Smooth muscle cell (in vitro differentiated cells): ENCODE results near the gene NKX2-2. TPM values are rescaled to one million over a fixed set of nuclear protein-coding genes. Genes with fewer than 3 reads are reported as not detected.

ENCODE experiments used
- DNase-seq: peaks from one replicate; lab custom pipeline; 2025; ENCODE audit not compliant: unreplicated experiment; lab: John Stamatoyannopoulos, UW
- H2AFZ ChIP-seq: fragments of 200-600 bp; sonication (generic); 2 replicates; pipeline ENCODE4 v1.6.0; 2016; ENCODE audit warnings: antibody characterized with exemption, low read depth, mild to moderate bottlenecking
- H3F3A ChIP-seq: fragments of 200-600 bp; sonication (generic); 2 replicates; pipeline ENCODE4 v1.6.0; 2017; ENCODE audit warnings: antibody characterized with exemption, low read depth
- H3K27ac ChIP-seq: fragments of 200-600 bp; sonication (generic); 2 replicates; pipeline ENCODE4 v1.5.1; 2016; ENCODE audit warnings: low read depth, mild to moderate bottlenecking
- H3K27me3 ChIP-seq: fragments of 200-600 bp; sonication (generic); 2 replicates; pipeline ENCODE4 v1.6.1; 2016; ENCODE audit warnings: low read depth, mild to moderate bottlenecking
- H3K36me3 ChIP-seq: fragments of 200-600 bp; sonication (generic); 2 replicates; pipeline ENCODE4 v1.5.1; 2016; ENCODE audit warnings: low read depth
- H3K4me1 ChIP-seq: fragments of 200-600 bp; sonication (generic); 2 replicates; pipeline ENCODE4 v1.5.1; 2016; ENCODE audit warnings: low read depth
- H3K4me2 ChIP-seq: fragments of 200-600 bp; sonication (generic); 2 replicates; pipeline ENCODE4 v1.6.0; 2016; ENCODE audit warnings: mild to moderate bottlenecking
- H3K4me3 ChIP-seq: fragments of 200-600 bp; sonication (generic); 2 replicates; pipeline ENCODE4 v1.5.1; 2016; ENCODE audit warnings: mild to moderate bottlenecking
- H3K79me2 ChIP-seq: fragments of 200-600 bp; sonication (generic); 2 replicates; pipeline ENCODE4 v1.6.0; 2016; ENCODE audit warnings: low read depth, mild to moderate bottlenecking
- H3K9ac ChIP-seq: fragments of 200-600 bp; sonication (generic); 2 replicates; pipeline ENCODE4 v1.6.0; 2016; ENCODE audit warnings: low read depth
- H3K9me3 ChIP-seq: fragments of 200-600 bp; sonication (generic); replicated peaks from 2 replicates; pipeline ENCODE4 v1.5.1; 2016; ENCODE audit warnings: low read depth
- H4K20me1 ChIP-seq: fragments of 200-600 bp; sonication (generic); 2 replicates; pipeline ENCODE4 v1.6.0; 2016; ENCODE audit warnings: low read depth
- CTCF ChIP-seq: fragments of 200-600 bp; sonication (generic); IDR thresholded peaks from 2 replicates; pipeline ENCODE4 v1.5.1; 2017; ENCODE audit warnings: borderline replicate concordance, mild to moderate bottlenecking, antibody characterized with exemption; ENCODE audit not compliant: insufficient read depth, poor library complexity, severe bottlenecking
- WGBS: methylation state at CpG from one replicate; pipeline ENCODE4 v1.1.7; 2016; ENCODE audit warnings: low lambda C conversion rate; 5-methylcytosine and 5-hydroxymethylcytosine counted together
- polyA plus RNA-seq: library from polyadenylated mRNA; unstranded; fragments of >200 nt; fragmentation: Nextera tagmentation; extraction: Ambion mirVana; gene quantifications from 2 replicates; pipeline ENCODE4 v1.2.1, GENCODE V29; 2016
- total RNA-seq: library from RNA; depleted of rRNA; stranded (reverse); fragments of >200 nt; gene quantifications from 2 replicates; pipeline ENCODE4 v1.2.3, GENCODE V29; 2014

Gene NKX2-2
- total RNA-seq (not detected in 2 replicates), polyA plus RNA-seq (not detected in 2 replicates)

- DNase-seq: no peak
- H3K27ac ChIP-seq: no peak within 1 kb of the TSS
- H3K27me3 ChIP-seq: peaks cover 100% of the 10 kb centered on the region
Measured at GRCh38 chr20:21513881-21514540, at the start of gene NKX2-2. Gene NKX2-2 (minus strand): TSS chr20:21514064. CDS start chr20:21513669, 395 bp downstream.

GRCh38 chr20:21562656-21563055, 48.8 kb upstream of the NKX2-2 start:
- Histone ChIP-seq H3K27me3 (peaks cover 7% of the 10 kb centered on the region), H3F3A (no peaks in the 10 kb centered on the region), H3K4me3 (no peak overlapping the region), H3K9me3 (no peaks in the 10 kb centered on the region), H3K36me3 (no peaks in the 10 kb centered on the region), H3K79me2 (no peaks in the 10 kb centered on the region), H3K4me2 (no peak overlapping the region), H2AFZ (no peak overlapping the region), H4K20me1 (no peaks in the 10 kb centered on the region), H3K9ac (no peak overlapping the region), H3K4me1 (no peaks in the 10 kb centered on the region), H3K27ac (no peak overlapping the region)
- TF ChIP-seq CTCF: no peak
- DNase-seq: no peak
- 87% methylated on average over 5 of the region's 5 CpGs for WGBS

More at GRCh38 chr20:21513881-21514540, at the start of gene NKX2-2:
- Histone ChIP-seq H3K4me1 (peaks cover 42% of the 10 kb centered on the region), H2AFZ (no peak within 1 kb of the TSS), H3F3A (no peaks in the 10 kb centered on the region), H3K9ac (no peak within 1 kb of the TSS), H3K4me3 (peak within 1 kb of the TSS; percentile 21), H3K79me2 (no peaks in the 10 kb centered on the region), H3K36me3 (no peaks in the 10 kb centered on the region), H4K20me1 (no peaks in the 10 kb centered on the region), H3K9me3 (no peaks in the 10 kb centered on the region), H3K4me2 (peak within 1 kb of the TSS; percentile 93)
- no peak for TF ChIP-seq CTCF
- WGBS: 1% methylated on average over 40 of the region's 45 CpGs

GRCh38 chr20:21559305-21559704, 45.4 kb upstream of the NKX2-2 start:
- Histone ChIP-seq H3K4me1 (no peaks in the 10 kb centered on the region), H3K9me3 (no peaks in the 10 kb centered on the region), H3K27me3 (peaks cover 8% of the 10 kb centered on the region), H2AFZ (no peak overlapping the region), H3K79me2 (no peaks in the 10 kb centered on the region), H3K9ac (no peak overlapping the region), H3K36me3 (no peaks in the 10 kb centered on the region), H3F3A (no peaks in the 10 kb centered on the region), H3K27ac (no peak overlapping the region), H3K4me3 (no peak overlapping the region), H4K20me1 (no peaks in the 10 kb centered on the region), H3K4me2 (no peak overlapping the region)
- TF ChIP-seq CTCF: no peak
- 81% methylated on average over 7 of the region's 7 CpGs for WGBS
- no peak for DNase-seq
